ENCODE data around the gene TSNAX. TPM values are rescaled to one million over a fixed set of nuclear protein-coding genes. Genes with fewer than 3 reads are reported as not detected.

TSNAX gene
- polyA plus RNA-seq, 1 of the 3 experiments (the other 2 are of a cell fraction): 15.7 TPM

DNA sequence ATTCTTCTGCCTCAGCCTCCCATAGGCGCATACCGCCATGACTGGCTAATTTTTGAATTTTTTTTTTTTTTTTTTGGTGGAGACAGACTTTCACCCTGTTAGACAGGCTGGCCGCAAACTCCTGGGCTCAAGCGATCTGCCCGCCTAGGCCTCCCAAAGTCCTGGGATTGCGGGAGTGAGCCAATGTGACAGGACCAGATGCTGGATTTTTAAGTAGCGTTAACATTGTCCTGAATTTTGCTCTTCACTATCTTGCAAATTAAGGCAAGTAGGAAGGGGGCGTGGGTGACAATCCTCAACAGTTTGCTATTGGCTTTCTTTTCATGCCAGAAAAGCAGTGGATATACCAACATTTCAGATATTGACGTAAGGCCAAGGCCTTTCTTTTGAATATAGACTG lies 49.7 kb upstream of the TSNAX start:
- Histone ChIP-seq H3K4me1 (ENCODE audit: control insufficient read depth in 1 of 2, insufficient read depth in 2 of 2, low read depth in 1 of 2, low read length in 1 of 2) (no peaks in the 10 kb centered on the region), H3K27ac (ENCODE audit: low read depth in 2 of 2, low read length in 1 of 2) (no peak overlapping the region), H3F3A (replicated peaks; ENCODE audit: insufficient read depth) (no peaks in the 10 kb centered on the region), H3K4me3 (ENCODE audit: low read depth in 2 of 2, low read length in 1 of 2) (no peak overlapping the region), H2AFZ (ENCODE audit: low read depth) (no peak overlapping the region), H3K9me3 (no peaks in the 10 kb centered on the region), H3K27me3 (ENCODE audit: insufficient read depth) (no peaks in the 10 kb centered on the region), H3K9ac (no peak overlapping the region), H3K36me3 (replicated peaks in 1 of 2; ENCODE audit: control insufficient read depth in 1 of 2, insufficient read depth in 2 of 2, low read length in 1 of 2) (no peaks in the 10 kb centered on the region), H4K20me1 (ENCODE audit: insufficient read depth) (no peaks in the 10 kb centered on the region), H3K4me2 (no peak overlapping the region), H3K79me2 (ENCODE audit: insufficient read depth) (no peaks in the 10 kb centered on the region), H3K9me2 (no peaks in the 10 kb centered on the region)
- DNase-seq: no peak
- TF ChIP-seq, protein P1, sequence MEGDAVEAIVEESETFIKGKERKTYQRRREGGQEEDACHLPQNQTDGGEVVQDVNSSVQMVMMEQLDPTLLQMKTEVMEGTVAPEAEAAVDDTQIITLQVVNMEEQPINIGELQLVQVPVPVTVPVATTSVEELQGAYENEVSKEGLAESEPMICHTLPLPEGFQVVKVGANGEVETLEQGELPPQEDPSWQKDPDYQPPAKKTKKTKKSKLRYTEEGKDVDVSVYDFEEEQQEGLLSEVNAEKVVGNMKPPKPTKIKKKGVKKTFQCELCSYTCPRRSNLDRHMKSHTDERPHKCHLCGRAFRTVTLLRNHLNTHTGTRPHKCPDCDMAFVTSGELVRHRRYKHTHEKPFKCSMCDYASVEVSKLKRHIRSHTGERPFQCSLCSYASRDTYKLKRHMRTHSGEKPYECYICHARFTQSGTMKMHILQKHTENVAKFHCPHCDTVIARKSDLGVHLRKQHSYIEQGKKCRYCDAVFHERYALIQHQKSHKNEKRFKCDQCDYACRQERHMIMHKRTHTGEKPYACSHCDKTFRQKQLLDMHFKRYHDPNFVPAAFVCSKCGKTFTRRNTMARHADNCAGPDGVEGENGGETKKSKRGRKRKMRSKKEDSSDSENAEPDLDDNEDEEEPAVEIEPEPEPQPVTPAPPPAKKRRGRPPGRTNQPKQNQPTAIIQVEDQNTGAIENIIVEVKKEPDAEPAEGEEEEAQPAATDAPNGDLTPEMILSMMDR (IDR thresholded peaks at IDR 0.05): no peak
- no peak for TF ChIP-seq GATA2 (CRISPR knock-in tag; IDR thresholded peaks at IDR 0.05)
- TF ChIP-seq YY1 (IDR thresholded peaks at IDR 0.05; ENCODE audit: low read depth): no peak
- TF ChIP-seq GABPA (IDR thresholded peaks at IDR 0.05; ENCODE audit: low read depth): no peak
- ChIA-PET POLR2A (no interaction called here), CTCF (no interaction called here)
- whole genome bisulfite sequencing (ENCODE audit: low lambda C conversion rate): 97% methylated on average over 9 of the region's 9 CpGs

DNA sequence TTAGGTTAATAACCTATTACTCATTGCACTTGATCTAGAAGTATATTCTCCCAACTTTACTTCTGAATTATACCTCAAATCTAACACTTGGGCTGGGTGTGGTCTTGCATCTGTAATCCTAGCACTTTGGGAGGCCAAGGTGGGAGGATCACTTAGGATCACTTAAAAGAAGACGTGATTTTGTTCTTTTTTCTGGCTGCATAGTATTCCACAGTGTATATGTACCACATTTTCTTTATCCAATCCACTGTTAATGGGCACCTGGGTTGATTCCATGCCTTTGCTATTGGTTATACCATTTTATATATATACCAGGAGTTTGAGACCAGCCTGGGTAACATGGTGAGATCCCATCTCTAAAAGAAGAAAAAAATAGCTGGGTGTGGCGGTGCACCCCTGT lies 48.5 kb upstream of the TSNAX start:
- Histone ChIP-seq H3K4me2 (no peak overlapping the region), H3K4me3 (ENCODE audit: low read depth in 2 of 2, low read length in 1 of 2) (no peak overlapping the region), H3K9ac (no peak overlapping the region), H3K4me1 (ENCODE audit: control insufficient read depth in 1 of 2, insufficient read depth in 2 of 2, low read depth in 1 of 2, low read length in 1 of 2) (no peaks in the 10 kb centered on the region), H3K27ac (ENCODE audit: low read depth in 2 of 2, low read length in 1 of 2) (no peak overlapping the region), H3K79me2 (ENCODE audit: insufficient read depth) (no peaks in the 10 kb centered on the region), H3F3A (replicated peaks; ENCODE audit: insufficient read depth) (no peaks in the 10 kb centered on the region), H2AFZ (ENCODE audit: low read depth) (no peak overlapping the region), H3K27me3 (ENCODE audit: insufficient read depth) (no peaks in the 10 kb centered on the region), H3K9me3 (no peaks in the 10 kb centered on the region), H3K9me2 (no peaks in the 10 kb centered on the region), H4K20me1 (ENCODE audit: insufficient read depth) (no peaks in the 10 kb centered on the region), H3K36me3 (replicated peaks in 1 of 2; ENCODE audit: control insufficient read depth in 1 of 2, insufficient read depth in 2 of 2, low read length in 1 of 2) (no peaks in the 10 kb centered on the region)
- CTCF ChIA-PET: no interaction called here
- POLR2A ChIA-PET: no interaction called here
- DNase-seq: no peak
- TF ChIP-seq, protein P2, sequence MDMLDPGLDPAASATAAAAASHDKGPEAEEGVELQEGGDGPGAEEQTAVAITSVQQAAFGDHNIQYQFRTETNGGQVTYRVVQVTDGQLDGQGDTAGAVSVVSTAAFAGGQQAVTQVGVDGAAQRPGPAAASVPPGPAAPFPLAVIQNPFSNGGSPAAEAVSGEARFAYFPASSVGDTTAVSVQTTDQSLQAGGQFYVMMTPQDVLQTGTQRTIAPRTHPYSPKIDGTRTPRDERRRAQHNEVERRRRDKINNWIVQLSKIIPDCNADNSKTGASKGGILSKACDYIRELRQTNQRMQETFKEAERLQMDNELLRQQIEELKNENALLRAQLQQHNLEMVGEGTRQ (IDR thresholded peaks at IDR 0.05; ENCODE audit: borderline replicate concordance, low read depth, low read length): no peak
- TF ChIP-seq TEAD4 (IDR thresholded peaks at IDR 0.05; ENCODE audit: borderline replicate concordance, insufficient read depth) (no peak), SMC3 (IDR thresholded peaks at IDR 0.05; ENCODE audit: low read depth, low read length) (no peak), NRF1 (IDR thresholded peaks at IDR 0.05; ENCODE audit: low read depth, low read length) (no peak), YY1 (IDR thresholded peaks at IDR 0.05; ENCODE audit: low read depth) (no peak), ELF1 (IDR thresholded peaks at IDR 0.05) (no peak), MEF2A (IDR thresholded peaks at IDR 0.05; ENCODE audit: borderline replicate concordance, low read depth) (no peak), FOXM1 (IDR thresholded peaks at IDR 0.05; ENCODE audit: low read depth) (no peak), EP300 (IDR thresholded peaks at IDR 0.05; ENCODE audit: borderline replicate concordance in 1 of 2, low read depth in 1 of 2, low read length in 1 of 2) (no peak), FOXJ3 (CRISPR knock-in tag; IDR thresholded peaks at IDR 0.05) (no peak), TAF1 (IDR thresholded peaks at IDR 0.05; ENCODE audit: borderline replicate concordance, low read depth, low read length) (no peak)
- TF ChIP-seq, protein P1 (IDR thresholded peaks at IDR 0.05): no peak
- WGBS (ENCODE audit: low lambda C conversion rate): 90% methylated on average over 2 of the region's 2 CpGs
